ENCODE measurements around the gene GTF2H4. TPM values are rescaled to one million over a fixed set of nuclear protein-coding genes. Genes with fewer than 3 reads are reported as not detected.

Gene GTF2H4
- total RNA-seq, 1 donor from 2014 or later: 29.2 TPM

DNA sequence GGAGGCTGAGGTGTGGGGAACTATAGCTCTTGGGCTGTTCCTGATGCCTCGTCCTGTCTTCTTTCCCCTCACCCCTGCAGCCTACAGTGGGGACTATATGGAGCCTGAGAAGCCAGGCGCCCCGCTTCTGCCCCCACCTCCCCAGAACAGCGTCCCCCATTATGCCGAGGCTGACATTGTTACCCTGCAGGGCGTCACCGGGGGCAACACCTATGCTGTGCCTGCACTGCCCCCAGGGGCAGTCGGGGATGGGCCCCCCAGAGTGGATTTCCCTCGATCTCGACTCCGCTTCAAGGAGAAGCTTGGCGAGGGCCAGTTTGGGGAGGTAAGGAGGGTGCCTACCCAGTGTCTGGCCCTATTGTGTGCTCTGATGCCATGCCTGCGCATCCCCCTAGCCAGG is 11.5 kb upstream of the GTF2H4 start:
- Mint-ChIP-seq H3K27me3 (ENCODE audit: insufficient read depth, low read depth) (peaks cover 4% of the 10 kb centered on the region), H3K4me1 (peaks cover 7% of the 10 kb centered on the region), H3K27ac (no peak overlapping the region), H3K4me3 (no peak overlapping the region), H3K36me3 (peaks cover 29% of the 10 kb centered on the region), H3K9me3 (no peaks in the 10 kb centered on the region)
- Histone ChIP-seq H3K79me2 (ENCODE audit: low read depth) (peaks cover 20% of the 10 kb centered on the region), H4K20me1 (ENCODE audit: low read depth) (peaks cover 43% of the 10 kb centered on the region), H3K9ac (no peak overlapping the region), H3K27ac (peak overlapping the region; percentile 27), H3F3A (ENCODE audit: low read depth) (peaks cover 39% of the 10 kb centered on the region), H3K4me3 (no peak overlapping the region), H3K4me1 (peaks cover 19% of the 10 kb centered on the region), H3K4me2 (no peak overlapping the region), H3K9me3 (ENCODE audit: low read depth) (no peaks in the 10 kb centered on the region), H3K36me3 (no peaks in the 10 kb centered on the region), H2AFZ (replicated peaks) (no peak overlapping the region), H3K27me3 (no peaks in the 10 kb centered on the region)
- no peak for DNase-seq (ENCODE audit: low spot score)
- TF ChIP-seq EZH2phosphoT487 (IDR thresholded peaks at IDR 0.05) (no peak), EZH2 (IDR thresholded peaks at IDR 0.05) (no peak)
- TF ChIP-seq, protein P1, sequence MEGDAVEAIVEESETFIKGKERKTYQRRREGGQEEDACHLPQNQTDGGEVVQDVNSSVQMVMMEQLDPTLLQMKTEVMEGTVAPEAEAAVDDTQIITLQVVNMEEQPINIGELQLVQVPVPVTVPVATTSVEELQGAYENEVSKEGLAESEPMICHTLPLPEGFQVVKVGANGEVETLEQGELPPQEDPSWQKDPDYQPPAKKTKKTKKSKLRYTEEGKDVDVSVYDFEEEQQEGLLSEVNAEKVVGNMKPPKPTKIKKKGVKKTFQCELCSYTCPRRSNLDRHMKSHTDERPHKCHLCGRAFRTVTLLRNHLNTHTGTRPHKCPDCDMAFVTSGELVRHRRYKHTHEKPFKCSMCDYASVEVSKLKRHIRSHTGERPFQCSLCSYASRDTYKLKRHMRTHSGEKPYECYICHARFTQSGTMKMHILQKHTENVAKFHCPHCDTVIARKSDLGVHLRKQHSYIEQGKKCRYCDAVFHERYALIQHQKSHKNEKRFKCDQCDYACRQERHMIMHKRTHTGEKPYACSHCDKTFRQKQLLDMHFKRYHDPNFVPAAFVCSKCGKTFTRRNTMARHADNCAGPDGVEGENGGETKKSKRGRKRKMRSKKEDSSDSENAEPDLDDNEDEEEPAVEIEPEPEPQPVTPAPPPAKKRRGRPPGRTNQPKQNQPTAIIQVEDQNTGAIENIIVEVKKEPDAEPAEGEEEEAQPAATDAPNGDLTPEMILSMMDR (IDR thresholded peaks at IDR 0.05): no peak

DNA sequence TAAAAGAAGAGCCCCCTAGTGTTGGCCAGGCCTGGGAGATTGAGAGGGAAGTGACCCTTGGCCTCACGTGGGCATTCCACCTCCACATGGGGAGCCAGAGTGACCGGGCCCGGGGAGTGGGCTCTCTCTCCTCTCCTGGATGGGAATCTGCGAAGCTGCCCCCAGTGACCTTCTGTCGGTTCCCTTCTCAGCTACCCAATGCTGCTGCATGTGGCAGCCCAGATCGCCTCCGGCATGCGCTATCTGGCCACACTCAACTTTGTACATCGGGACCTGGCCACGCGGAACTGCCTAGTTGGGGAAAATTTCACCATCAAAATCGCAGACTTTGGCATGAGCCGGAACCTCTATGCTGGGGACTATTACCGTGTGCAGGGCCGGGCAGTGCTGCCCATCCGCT is 10.1 kb upstream of the GTF2H4 start:
- Mint-ChIP-seq H3K36me3 (peaks cover 22% of the 10 kb centered on the region), H3K4me1 (peaks cover 9% of the 10 kb centered on the region), H3K4me3 (no peak overlapping the region), H3K27ac (no peak overlapping the region), H3K27me3 (ENCODE audit: insufficient read depth, low read depth) (peaks cover 4% of the 10 kb centered on the region), H3K9me3 (no peaks in the 10 kb centered on the region)
- H3K4me1 ChIP-seq: peaks cover 11% of the 10 kb centered on the region
- H4K20me1 ChIP-seq (ENCODE audit: low read depth): peaks cover 29% of the 10 kb centered on the region
- no peak overlapping the region for H3K9ac ChIP-seq
- no peaks in the 10 kb centered on the region for H3K36me3 ChIP-seq
- H3F3A ChIP-seq (ENCODE audit: low read depth): peaks cover 51% of the 10 kb centered on the region
- H3K4me3 ChIP-seq: no peak overlapping the region
- no peaks in the 10 kb centered on the region for H3K9me3 ChIP-seq (ENCODE audit: low read depth)
- TF ChIP-seq EZH2 (IDR thresholded peaks at IDR 0.05) (no peak), EZH2phosphoT487 (IDR thresholded peaks at IDR 0.05) (no peak)
- TF ChIP-seq, protein P1 (IDR thresholded peaks at IDR 0.05): no peak
- no peak for DNase-seq (ENCODE audit: low spot score)
- H2AFZ ChIP-seq (replicated peaks): no peak overlapping the region
- H3K79me2 ChIP-seq (ENCODE audit: low read depth): peaks cover 9% of the 10 kb centered on the region
- H3K27me3 ChIP-seq: no peaks in the 10 kb centered on the region
- no peak overlapping the region for H3K4me2 ChIP-seq
- H3K27ac ChIP-seq: no peak overlapping the region

DNA sequence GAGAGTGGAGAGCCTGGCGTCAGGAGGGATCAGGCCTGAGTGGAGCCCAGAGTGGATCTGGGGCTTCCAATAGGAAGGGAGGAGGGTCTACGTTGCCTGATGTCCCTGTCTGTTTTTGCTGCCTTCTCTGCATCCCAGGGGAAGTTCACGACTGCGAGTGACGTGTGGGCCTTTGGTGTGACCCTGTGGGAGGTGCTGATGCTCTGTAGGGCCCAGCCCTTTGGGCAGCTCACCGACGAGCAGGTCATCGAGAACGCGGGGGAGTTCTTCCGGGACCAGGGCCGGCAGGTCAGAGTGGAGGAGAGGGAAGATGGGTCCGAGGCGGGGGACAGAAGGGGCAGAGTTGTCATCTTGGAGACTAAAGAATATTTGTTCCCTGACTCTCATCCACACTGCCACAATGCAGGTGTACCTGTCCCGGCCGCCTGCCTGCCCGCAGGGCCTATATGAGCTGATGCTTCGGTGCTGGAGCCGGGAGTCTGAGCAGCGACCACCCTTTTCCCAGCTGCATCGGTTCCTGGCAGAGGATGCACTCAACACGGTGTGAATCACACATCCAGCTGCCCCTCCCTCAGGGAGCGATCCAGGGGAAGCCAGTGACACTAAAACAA is 9.2 kb upstream of the GTF2H4 start:
- H3K4me1 Mint-ChIP-seq: peaks cover 9% of the 10 kb centered on the region
- no peak for DNase-seq (ENCODE audit: low spot score)
- H3F3A ChIP-seq (ENCODE audit: low read depth): peaks cover 51% of the 10 kb centered on the region
- no peaks in the 10 kb centered on the region for H3K36me3 ChIP-seq
- H3K79me2 ChIP-seq (ENCODE audit: low read depth): no peaks in the 10 kb centered on the region
- H3K27me3 ChIP-seq: no peaks in the 10 kb centered on the region
- no peak overlapping the region for H3K4me3 Mint-ChIP-seq
- H3K4me1 ChIP-seq: peaks cover 11% of the 10 kb centered on the region
- no peak overlapping the region for H3K27ac Mint-ChIP-seq
- H3K9me3 ChIP-seq (ENCODE audit: low read depth): no peaks in the 10 kb centered on the region
- peaks cover 21% of the 10 kb centered on the region for H3K36me3 Mint-ChIP-seq
- no peak overlapping the region for H3K9ac ChIP-seq
- TF ChIP-seq EZH2phosphoT487 (IDR thresholded peaks at IDR 0.05) (no peak), EZH2 (IDR thresholded peaks at IDR 0.05) (no peak)
- TF ChIP-seq, protein P1 (IDR thresholded peaks at IDR 0.05): no peak
- H4K20me1 ChIP-seq (ENCODE audit: low read depth): peaks cover 24% of the 10 kb centered on the region
- no peak overlapping the region for H3K4me2 ChIP-seq
- H3K27ac ChIP-seq: no peak overlapping the region
- H3K4me3 ChIP-seq: no peak overlapping the region
- no peak overlapping the region for H2AFZ ChIP-seq (replicated peaks)
- H3K9me3 Mint-ChIP-seq: no peaks in the 10 kb centered on the region
- peaks cover 4% of the 10 kb centered on the region for H3K27me3 Mint-ChIP-seq (ENCODE audit: insufficient read depth, low read depth)
